ENCODE data around the gene ZER1. TPM values are rescaled to one million over a fixed set of nuclear protein-coding genes. Genes with fewer than 3 reads are reported as not detected.
"Not testable (repeated sequence)": the region's sequence is repeated elsewhere in the genome, so short reads cannot be mapped to it uniquely, and the experiment has no call there.

ZER1 gene
- 40.6 TPM for total RNA-seq

- peak; percentile 98 for ATAC-seq
- intact Hi-C loops (cut with DNase I), result no loop called here
- peak; percentile 96 for DNase-seq (ENCODE audit: low spot score)
These were observed at the start of gene ZER1 for GRCh38 chr9:128771745-128772519. Gene ZER1 (minus strand): TSS chr9:128771927. CDS start chr9:128755565, 16,362 bp downstream.

- intact Hi-C loops (cut with DNase I), result no loop called here
- no peak for DNase-seq (ENCODE audit: low spot score)
- ATAC-seq, result no peak
These were observed 49.2 kb upstream of the ZER1 start for GRCh38 chr9:128820665-128821583.

- ATAC-seq (no peak), DNase-seq (ENCODE audit: low spot score) (no peak)
- intact Hi-C loops (cut with DNase I), result no loop called here
These were observed 48.3 kb upstream of the ZER1 start for GRCh38 chr9:128819716-128820664.

- peak; percentile 70 for DNase-seq (ENCODE audit: low spot score)
- intact Hi-C loops (cut with DNase I), result no loop called here
- ATAC-seq, result no peak
These were observed 47.4 kb upstream of the ZER1 start for GRCh38 chr9:128818839-128819715.

GRCh38 chr9:128818099-128818838, 46.5 kb upstream of the ZER1 start, which contains the start of gene ENDOG:
Gene ENDOG (plus strand): TSS chr9:128818500. CDS start chr9:128818685, 185 bp downstream.
- intact Hi-C loops (cut with DNase I), result no loop called here
- DNase-seq (ENCODE audit: low spot score), result peak; percentile 98

GRCh38 chr9:128810873-128811272, 39.1 kb upstream of the ZER1 start:
- no peak for ATAC-seq
- DNase-seq (ENCODE audit: low spot score), result no peak
- intact Hi-C loops (cut with DNase I), result no loop called here

More at GRCh38 chr9:128818099-128818838, 46.5 kb upstream of the ZER1 start, which contains the start of gene ENDOG:
- peak; percentile 99 for ATAC-seq

GRCh38 chr9:128809831-128810230, 38.1 kb upstream of the ZER1 start:
- ATAC-seq, result no peak
- no peak for DNase-seq (ENCODE audit: low spot score)
- intact Hi-C loops (cut with DNase I), result no loop called here

- intact Hi-C loops (cut with DNase I), result no loop called here
- ATAC-seq (peak; percentile 39), DNase-seq (ENCODE audit: low spot score) (no peak)
These were observed 37.4 kb upstream of the ZER1 start for GRCh38 chr9:128809036-128809599.

- DNase-seq (ENCODE audit: low spot score) (no peak), ATAC-seq (no peak)
- intact Hi-C loops (cut with DNase I), result no loop called here
These were observed 36.8 kb upstream of the ZER1 start for GRCh38 chr9:128808543-128808942.

- ATAC-seq (no peak), DNase-seq (ENCODE audit: low spot score) (no peak)
- intact Hi-C loops (cut with DNase I), result no loop called here
These were observed 36.1 kb upstream of the ZER1 start for GRCh38 chr9:128807827-128808226.

- intact Hi-C loops (cut with DNase I), result no loop called here
- ATAC-seq (no peak), DNase-seq (ENCODE audit: low spot score) (no peak)
These were observed 33.9 kb upstream of the ZER1 start for GRCh38 chr9:128805661-128806060.

GRCh38 chr9:128802482-128802881, 30.8 kb upstream of the ZER1 start:
- ATAC-seq (no peak), DNase-seq (ENCODE audit: low spot score) (no peak)
- intact Hi-C loops (cut with DNase I), result no loop called here

- intact Hi-C loops (cut with DNase I), result no loop called here
- ATAC-seq (no peak), DNase-seq (ENCODE audit: low spot score) (no peak)
These were observed 28.3 kb upstream of the ZER1 start for GRCh38 chr9:128800061-128800460.

- DNase-seq (ENCODE audit: low spot score) (no peak), ATAC-seq (no peak)
- intact Hi-C loops (cut with DNase I), result no loop called here
These were observed 27.2 kb upstream of the ZER1 start for GRCh38 chr9:128798896-128799295.

GRCh38 chr9:128794961-128795360, 23.2 kb upstream of the ZER1 start:
- DNase-seq (ENCODE audit: low spot score); intact Hi-C loops (cut with DNase I); ATAC-seq: not testable (repeated sequence)

- no peak for ATAC-seq
- intact Hi-C loops (cut with DNase I), result no loop called here
These were observed 21.4 kb upstream of the ZER1 start for GRCh38 chr9:128792978-128793686.

More at GRCh38 chr9:128792978-128793686, 21.4 kb upstream of the ZER1 start:
- DNase-seq (ENCODE audit: low spot score), result no peak

Measured in sciatic nerve (tissue), 2 donors.